Transverse colon (tissue), 4 donors: ENCODE results near the gene KHDRBS2. TPM values are rescaled to one million over a fixed set of nuclear protein-coding genes. Genes with fewer than 3 reads are reported as not detected.

Experiments
- DNase-seq: peaks from one replicate; pipeline ENCODE4 v3.0.0-alpha.2; 2019
- H3K27ac ChIP-seq, 4 donors: fragments of 200-600 bp; sonication (generic); 2 replicates each; pipeline ENCODE4 v1.5.1; 2016 to 2018; ENCODE audit warnings: inconsistent platforms in 4 of 4
- H3K27me3 ChIP-seq: fragments of 200-600 bp; sonication (generic); 2 replicates; pipeline ENCODE4 v1.5.1; 2017; ENCODE audit warnings: inconsistent platforms
- H3K36me3 ChIP-seq, 4 donors: fragments of 200-600 bp; sonication (generic); 2 replicates each; pipeline ENCODE4 v1.5.1; 2017 to 2019; ENCODE audit warnings: inconsistent platforms in 4 of 4
- H3K4me1 ChIP-seq, 4 donors: fragments of 200-600 bp; sonication (generic); 2 replicates each; pipeline ENCODE4 v1.5.1; 2017 to 2020; ENCODE audit warnings: inconsistent platforms in 4 of 4
- H3K4me3 ChIP-seq, 4 donors: fragments of 200-600 bp; sonication (generic); 1 replicate in 1 of 4; 2 replicates in 3 of 4; pipeline versions ENCODE4 v1.5.1 to v1.6.1; 2017 to 2019; ENCODE audit warnings: inconsistent platforms in 4 of 4
- H3K9me3 ChIP-seq, 2 donors: fragments of 200-600 bp; sonication (generic); 2 replicates each; pipeline ENCODE4 v1.5.1; 2017 to 2019; ENCODE audit warnings: inconsistent platforms in 2 of 2
- EP300 ChIP-seq: sonication (generic); formaldehyde crosslinking; IDR thresholded peaks from one replicate; pipeline ENCODE4 v1.6.1; 2017; ENCODE audit warnings: antibody characterized with exemption, low read depth
- POLR2A ChIP-seq: fragments of 450-650 bp; IDR thresholded peaks from one replicate; pipeline ENCODE4 v1.6.1; 2016; ENCODE audit warnings: antibody characterized with exemption, mild to moderate bottlenecking, moderate library complexity
- POLR2AphosphoS5 ChIP-seq, 3 donors: sonication (generic); formaldehyde crosslinking; IDR thresholded peaks; one replicate each; pipeline ENCODE4 v1.6.1; 2016; ENCODE audit warnings: antibody characterized with exemption in 3 of 3
- WGBS, 2 donors: methylation state at CpG; one replicate each; pipeline ENCODE4 v1.1.5; 2018; ENCODE audit warnings: low coverage in 1 of 2; 5-methylcytosine and 5-hydroxymethylcytosine counted together
- in situ Hi-C, 4 donors: fragments of 200-750 bp; cut with MboI; loops; one replicate each; pipeline versions ENCODE4 v1.15.0 to v1.15.1; 2017; ENCODE audit warnings: low sequenced_read_pairs in 3 of 4, low pct_ligation_motif_present in 1 of 4, low pct_unique_long_range_greater_than_20kb in 1 of 4
- intact Hi-C: fragments of 100-400 bp; cut with DNase I; formaldehyde crosslinking; loops from one replicate; pipeline ENCODE4 v1.15.1; 2023; ENCODE audit warnings: low total_unique reads
- total RNA-seq, 4 donors: library from RNA; depleted of rRNA; stranded (reverse); fragments of >200 nt; gene quantifications; one replicate each; pipeline ENCODE4 v1.1.0, GENCODE V29; 2016
- TF ChIP-seq, protein P1 (sequence below), 5 experiments: fragments of 200-600 bp in 3 of 5; fragments of 450-650 bp in 2 of 5; sonication (generic) in 3 of 5; IDR thresholded peaks; 1 replicate in 2 of 5; 2 replicates in 3 of 5; pipeline ENCODE4 v1.5.1; 2016 to 2017; ENCODE audit warnings: antibody characterized with exemption in 5 of 5, inconsistent platforms in 3 of 5, mild to moderate bottlenecking in 2 of 5, moderate library complexity in 1 of 5

The KHDRBS2 gene
- total RNA-seq, 4 donors from 2014 or later, result 1.6 to 4.5 (median 2.5) TPM

DNA sequence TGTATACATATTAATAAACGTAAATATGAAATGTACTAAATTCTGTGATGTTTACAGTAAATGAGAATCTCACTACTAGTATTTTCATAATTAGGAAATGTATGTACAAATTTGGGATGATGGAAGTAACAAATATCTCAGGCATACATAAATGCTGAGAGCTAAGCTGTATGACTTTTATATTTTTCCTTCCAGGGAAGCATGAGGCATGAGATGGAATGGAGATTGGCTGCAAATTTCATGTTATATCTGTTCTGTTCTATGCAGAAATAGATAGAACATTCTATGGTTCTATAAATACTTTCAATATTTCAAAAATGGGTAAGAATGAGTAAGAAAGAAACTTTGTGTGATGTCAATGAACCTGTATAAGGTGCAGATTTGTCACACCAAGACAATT lies 335.2 kb downstream of the KHDRBS2 start:
- DNase-seq, result no peak
- no peak overlapping the region for H3K4me3 ChIP-seq
- in situ Hi-C loops (no loop called here), intact Hi-C loops (no loop called here)
- TF ChIP-seq EP300 (no peak), POLR2AphosphoS5 (IDR thresholded peaks at IDR 0.05) (no peak), POLR2A (no peak)
- TF ChIP-seq, protein P1, sequence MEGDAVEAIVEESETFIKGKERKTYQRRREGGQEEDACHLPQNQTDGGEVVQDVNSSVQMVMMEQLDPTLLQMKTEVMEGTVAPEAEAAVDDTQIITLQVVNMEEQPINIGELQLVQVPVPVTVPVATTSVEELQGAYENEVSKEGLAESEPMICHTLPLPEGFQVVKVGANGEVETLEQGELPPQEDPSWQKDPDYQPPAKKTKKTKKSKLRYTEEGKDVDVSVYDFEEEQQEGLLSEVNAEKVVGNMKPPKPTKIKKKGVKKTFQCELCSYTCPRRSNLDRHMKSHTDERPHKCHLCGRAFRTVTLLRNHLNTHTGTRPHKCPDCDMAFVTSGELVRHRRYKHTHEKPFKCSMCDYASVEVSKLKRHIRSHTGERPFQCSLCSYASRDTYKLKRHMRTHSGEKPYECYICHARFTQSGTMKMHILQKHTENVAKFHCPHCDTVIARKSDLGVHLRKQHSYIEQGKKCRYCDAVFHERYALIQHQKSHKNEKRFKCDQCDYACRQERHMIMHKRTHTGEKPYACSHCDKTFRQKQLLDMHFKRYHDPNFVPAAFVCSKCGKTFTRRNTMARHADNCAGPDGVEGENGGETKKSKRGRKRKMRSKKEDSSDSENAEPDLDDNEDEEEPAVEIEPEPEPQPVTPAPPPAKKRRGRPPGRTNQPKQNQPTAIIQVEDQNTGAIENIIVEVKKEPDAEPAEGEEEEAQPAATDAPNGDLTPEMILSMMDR (IDR thresholded peaks at IDR 0.05), result no peak
- WGBS, 2 donors, result 80 to 90% methylated on average over 1 of the region's 1 CpG
- no peaks in the 10 kb centered on the region for H3K27me3 ChIP-seq
- H3K9me3 ChIP-seq, result no peaks in the 10 kb centered on the region
- no peaks in the 10 kb centered on the region for H3K36me3 ChIP-seq
- no peak overlapping the region for H3K27ac ChIP-seq
- H3K4me1 ChIP-seq, result no peaks in the 10 kb centered on the region

DNA sequence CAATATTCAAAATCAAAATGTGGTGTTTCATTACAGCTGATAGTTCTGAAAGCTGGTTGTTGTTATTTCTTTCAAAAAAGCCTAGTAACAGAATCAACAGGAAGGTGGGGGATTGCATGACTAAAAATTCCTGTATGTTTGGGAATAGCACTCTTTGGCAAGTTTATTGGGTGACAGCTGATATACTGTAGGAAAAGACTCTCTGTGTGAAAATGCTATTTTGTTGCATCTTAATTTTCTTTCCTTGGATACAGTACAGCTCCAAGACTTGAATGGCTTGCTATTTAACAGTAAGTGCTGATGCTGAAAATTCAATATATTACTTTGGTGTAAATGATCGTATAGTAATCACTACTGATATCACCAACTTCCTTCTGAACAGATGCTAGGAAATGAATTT lies 336.1 kb downstream of the KHDRBS2 start:
- in situ Hi-C loops, result no loop called here
- H3K4me1 ChIP-seq, result no peaks in the 10 kb centered on the region
- intact Hi-C loops, result no loop called here
- no peak overlapping the region for H3K27ac ChIP-seq
- H3K4me3 ChIP-seq, result no peak overlapping the region
- TF ChIP-seq EP300 (no peak), POLR2A (no peak), POLR2AphosphoS5 (IDR thresholded peaks at IDR 0.05) (no peak)
- TF ChIP-seq, protein P1 (IDR thresholded peaks at IDR 0.05), result no peak
- WGBS, 2 donors, result 46 to 71% methylated on average over 1 of the region's 1 CpG
- no peaks in the 10 kb centered on the region for H3K27me3 ChIP-seq
- no peak for DNase-seq
- no peaks in the 10 kb centered on the region for H3K36me3 ChIP-seq
- H3K9me3 ChIP-seq, result no peaks in the 10 kb centered on the region

DNA sequence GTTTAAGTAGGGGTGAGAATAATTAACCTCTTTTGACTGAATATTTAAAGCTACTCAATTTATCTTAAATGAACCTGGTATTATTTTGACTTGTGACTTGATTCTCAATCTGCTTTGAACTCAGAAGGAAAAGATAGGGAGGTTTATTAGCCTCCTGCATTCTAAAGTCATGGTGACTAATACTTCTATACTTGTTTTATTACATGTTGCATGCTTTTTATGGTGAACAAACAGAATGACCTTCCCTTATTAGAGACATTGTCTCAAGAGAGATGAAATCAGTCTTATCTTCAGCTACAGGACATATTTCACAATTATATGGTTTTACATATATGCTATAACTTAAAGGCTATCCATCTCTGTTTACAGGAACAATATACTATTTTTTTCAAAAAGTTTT lies 336.9 kb downstream of the KHDRBS2 start:
- in situ Hi-C loops, result no loop called here
- no peaks in the 10 kb centered on the region for H3K4me1 ChIP-seq
- no peak overlapping the region for H3K4me3 ChIP-seq
- DNase-seq, result no peak
- intact Hi-C loops, result no loop called here
- no peaks in the 10 kb centered on the region for H3K27me3 ChIP-seq
- TF ChIP-seq, protein P1 (IDR thresholded peaks at IDR 0.05), result no peak
- no peaks in the 10 kb centered on the region for H3K9me3 ChIP-seq
- no peak overlapping the region for H3K27ac ChIP-seq
- H3K36me3 ChIP-seq, result no peaks in the 10 kb centered on the region

DNA sequence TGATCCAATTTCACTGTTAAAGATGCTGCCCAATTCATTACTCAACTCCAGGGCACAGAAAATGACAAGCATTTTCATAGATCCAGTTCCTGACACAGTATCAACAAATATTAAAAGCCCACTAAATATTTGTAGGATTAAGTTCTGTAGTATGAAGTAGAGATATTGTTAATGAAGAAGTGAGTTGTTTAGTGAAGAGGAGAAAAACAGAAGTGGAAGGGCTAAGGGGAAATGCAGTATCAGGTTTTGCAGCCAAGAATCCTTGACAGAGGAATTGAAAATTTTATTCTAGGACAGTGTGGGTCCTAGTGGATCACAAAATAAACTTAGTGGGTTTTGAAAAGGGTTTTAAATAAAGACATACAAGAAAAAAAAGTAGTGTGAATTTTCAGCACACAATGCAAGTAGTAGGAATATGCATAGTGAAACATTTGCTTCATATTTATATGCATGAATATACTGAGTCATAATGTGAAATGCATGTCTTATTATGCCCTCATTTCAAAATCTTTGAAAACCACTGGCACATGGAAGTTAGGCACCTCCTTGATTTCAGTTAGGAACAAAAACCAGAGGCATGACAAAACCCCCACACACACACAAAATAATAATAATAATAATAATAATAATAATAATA lies 338.6 kb downstream of the KHDRBS2 start:
- intact Hi-C loops, result no loop called here
- H3K27ac ChIP-seq, result no peak overlapping the region
- no peak for TF ChIP-seq POLR2AphosphoS5 (IDR thresholded peaks at IDR 0.05)
- TF ChIP-seq, protein P1 (IDR thresholded peaks at IDR 0.05), result no peak
- no peak for TF ChIP-seq POLR2A
- no peak for TF ChIP-seq EP300
- no peaks in the 10 kb centered on the region for H3K27me3 ChIP-seq
- no peaks in the 10 kb centered on the region for H3K36me3 ChIP-seq
- no peaks in the 10 kb centered on the region for H3K9me3 ChIP-seq
- H3K4me3 ChIP-seq, result no peak overlapping the region
- in situ Hi-C loops, result no loop called here
- no peaks in the 10 kb centered on the region for H3K4me1 ChIP-seq
- no peak for DNase-seq
